H1 (cell line): ENCODE measurements around the gene ELAVL1. TPM values are rescaled to one million over a fixed set of nuclear protein-coding genes. Genes with fewer than 3 reads are reported as not detected.
A peak's percentile ranks its signal among the peaks of the same experiment; 100 is the strongest.

Source experiments
- BACH1 ChIP-seq: IDR thresholded peaks from 2 replicates; pipeline ENCODE4 v1.6.1; 2012; ENCODE audit warnings: low read length, improper control_type of control experiment
- CBX5 ChIP-seq: fragments of 300-800, 300-1000 bp; sonication (generic); IDR thresholded peaks from 2 replicates; pipeline ENCODE4 v1.7.1; 2016; ENCODE audit warnings: antibody characterized with exemption, low read length, low read depth
- CEBPB ChIP-seq: IDR thresholded peaks from 2 replicates; pipeline ENCODE4 v1.6.1; 2012; ENCODE audit warnings: low read depth, low read length
- CTCF ChIP-seq, 3 experiments: IDR thresholded peaks; 1 replicate in 2 of 3; 2 replicates in 1 of 3; pipeline versions ENCODE4 v1.5.1 to v1.6.1; 2011; ENCODE audit warnings: low read length in 3 of 3, mild to moderate bottlenecking in 3 of 3, inconsistent platforms in 2 of 3, low read depth in 1 of 3, moderate library complexity in 1 of 3; ENCODE audit not compliant: insufficient read depth in 1 of 3; ENCODE audit errors: control extremely low read depth in 1 of 3
- E2F6 ChIP-seq: IDR thresholded peaks from 2 replicates; pipeline ENCODE4 v1.6.1; 2012; ENCODE audit warnings: inconsistent platforms
- PHF8 ChIP-seq: fragments of 200-600 bp; sonication (generic); conservative IDR thresholded peaks from 2 replicates; pipeline ENCODE4 v1.7.1; 2012; ENCODE audit warnings: low read depth, mild to moderate bottlenecking, inconsistent platforms, low read length, moderate library complexity
- POLR2A ChIP-seq, 2 experiments: IDR thresholded peaks; 1 replicate in 1 of 2; 2 replicates in 1 of 2; pipeline ENCODE4 v1.6.1; 2011; ENCODE audit warnings: low read depth in 2 of 2, low read length in 2 of 2, mild to moderate bottlenecking in 2 of 2; ENCODE audit errors: control extremely low read depth in 1 of 2
- POLR2AphosphoS5 ChIP-seq: IDR thresholded peaks from 2 replicates; pipeline ENCODE4 v1.6.1; 2011; ENCODE audit warnings: low read depth, low read length
- RXRA ChIP-seq: IDR thresholded peaks from 2 replicates; pipeline ENCODE4 v1.6.1; 2011; ENCODE audit warnings: low read depth, mild to moderate bottlenecking, low read length, moderate library complexity; ENCODE audit not compliant: insufficient read depth
- SIN3A ChIP-seq, 2 experiments: IDR thresholded peaks in 1 of 2; conservative IDR thresholded peaks in 1 of 2; 2 replicates each; pipeline ENCODE4 v1.6.1; 2011 to 2012; ENCODE audit warnings: low read length in 2 of 2, improper control_type of control experiment in 1 of 2, low read depth in 1 of 2, mild to moderate bottlenecking in 1 of 2
- SP1 ChIP-seq: IDR thresholded peaks from 2 replicates; pipeline ENCODE4 v1.6.1; 2011; ENCODE audit warnings: low read depth, low read length
- SRF ChIP-seq: IDR thresholded peaks from 2 replicates; pipeline ENCODE4 v1.6.1; 2011; ENCODE audit warnings: mild to moderate bottlenecking, low read depth, low read length, moderate library complexity
- YY1 ChIP-seq: IDR thresholded peaks from 2 replicates; pipeline ENCODE4 v1.6.1; 2011; ENCODE audit warnings: low read depth, mild to moderate bottlenecking, low read length
- polyA plus RNA-seq, 7 experiments: library from polyadenylated mRNA; depleted of rRNA in 3 of 7; stranded (reverse) in 5 of 7; unstranded in 2 of 7; fragments of >200 nt in 5 of 7; fragments of 200-250 nt in 2 of 7; gene quantifications; 1 replicate in 5 of 7; 2 replicates in 1 of 7; 4 replicates in 1 of 7; pipeline versions ENCODE4 v1.2.1 to v1.2.3, GENCODE V29; 2011 to 2013; ENCODE audit warnings: missing spikeins in 2 of 7, mixed read lengths in 2 of 7
- total RNA-seq: library from RNA; stranded (reverse); fragmentation: NEBNext Ultra II Directional; extraction: Animal tissue kit (Norgen Biotek cat#: 25700); gene quantifications from 2 replicates; pipeline ENCODE4 v1.2.1, GENCODE V29; 2021

The ELAVL1 gene
- total and polyA plus RNA-seq, 2 of the 8 experiments (the other 6 are each of a cell fraction or from before 2014, with no cell fraction given), result 56.7 to 163 TPM

DNA sequence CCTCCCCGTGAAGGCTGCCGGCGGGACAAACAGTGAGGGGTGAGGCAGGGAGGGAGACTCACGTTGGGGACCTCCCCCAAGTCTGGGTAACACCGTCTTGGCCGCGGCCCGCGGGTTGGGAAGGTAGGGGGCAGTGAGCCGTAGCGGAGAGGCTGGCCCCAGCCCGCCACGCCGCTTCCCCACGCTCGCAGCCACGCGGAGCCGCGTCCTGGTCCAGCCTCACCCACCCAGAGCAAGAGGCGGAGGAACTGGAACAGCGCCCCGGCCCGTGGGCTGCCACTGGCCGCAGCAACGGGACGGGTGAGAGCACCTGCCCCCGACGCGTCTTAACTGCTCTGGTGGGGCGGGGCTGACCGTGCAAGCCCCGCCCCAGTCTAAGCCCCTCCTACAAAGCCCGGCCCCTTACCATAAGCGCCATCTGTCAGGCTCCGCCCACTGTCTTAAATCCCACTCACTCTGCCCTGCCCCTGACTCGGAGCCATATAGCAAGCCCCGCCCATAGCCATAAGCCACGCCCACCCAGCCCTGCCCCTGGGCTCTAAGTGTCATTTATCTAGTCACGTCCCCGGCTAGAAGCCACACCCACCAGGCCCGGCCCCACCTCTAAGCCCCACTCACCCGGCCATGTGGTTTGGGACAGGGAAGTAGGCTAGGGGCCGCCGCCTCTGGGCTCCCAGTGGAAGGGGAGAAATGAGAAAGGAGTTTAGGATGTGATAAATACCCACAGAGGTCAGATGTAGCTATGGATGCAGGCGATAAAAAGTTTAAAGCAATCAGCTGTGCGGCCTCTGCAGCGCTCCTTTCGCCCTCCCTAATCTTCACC is 45.0 kb upstream of the ELAVL1 start (continued):
- peak; percentile 64; the same call in 1 of the 2 replicates for TF ChIP-seq PHF8
- TF ChIP-seq E2F6, result peak; percentile 26; the same call in 1 of the 2 replicates
- TF ChIP-seq POLR2A (IDR thresholded peaks at IDR 0.05; ENCODE audit: control extremely low read depth in 1 of 2, low read depth in 2 of 2, low read length in 2 of 2), result peak in 1 of 2 experiments; percentile 60; a peak in 2 of 3 replicates
- peak in 1 of 2 experiments; percentile 16; a peak in 1 of 4 replicates for TF ChIP-seq SIN3A (conservative IDR thresholded peaks at IDR 0.05 in 1 of 2, IDR thresholded peaks at IDR 0.05 in 1 of 2; ENCODE audit: low read depth in 1 of 2, low read length in 2 of 2)
- TF ChIP-seq BACH1, result 0 out of 2 replicates have a peak, but pooled peaks have one; percentile 38
- TF ChIP-seq CEBPB, result no peak
- no peak for TF ChIP-seq RXRA
- no peak for TF ChIP-seq SRF
- peak; percentile 60 for TF ChIP-seq POLR2AphosphoS5
- TF ChIP-seq SP1, result peak; percentile 60
- TF ChIP-seq CBX5, result no peak
- TF ChIP-seq YY1, result no peak
- no peak for TF ChIP-seq CTCF (IDR thresholded peaks at IDR 0.05; ENCODE audit: control extremely low read depth in 1 of 3, insufficient read depth in 1 of 3, low read depth in 1 of 3, low read length in 3 of 3)
